Lung microvascular endothelial cell (primary cell): ENCODE measurements around the gene XRCC6. TPM values are rescaled to one million over a fixed set of nuclear protein-coding genes. Genes with fewer than 3 reads are reported as not detected.
A peak's percentile ranks its signal among the peaks of the same experiment; 100 is the strongest.
"Not testable (repeated sequence)": the region's sequence is repeated elsewhere in the genome, so short reads cannot be mapped to it uniquely, and the experiment has no call there.

Experiments used
- DNase-seq, 2 donors: peaks; one replicate each; pipeline versions ENCODE4 v3.0.0 to v3.0.0-alpha.2; 2010; ENCODE audit warnings: low read depth in 2 of 2
- total RNA-seq: library from RNA; depleted of rRNA; stranded (reverse); fragments of >200 nt; gene quantifications from 2 replicates; pipeline ENCODE4 v1.2.1, GENCODE V29; 2014

Gene XRCC6
- total RNA-seq, 1 donor from 2014 or later = 215 TPM

DNA sequence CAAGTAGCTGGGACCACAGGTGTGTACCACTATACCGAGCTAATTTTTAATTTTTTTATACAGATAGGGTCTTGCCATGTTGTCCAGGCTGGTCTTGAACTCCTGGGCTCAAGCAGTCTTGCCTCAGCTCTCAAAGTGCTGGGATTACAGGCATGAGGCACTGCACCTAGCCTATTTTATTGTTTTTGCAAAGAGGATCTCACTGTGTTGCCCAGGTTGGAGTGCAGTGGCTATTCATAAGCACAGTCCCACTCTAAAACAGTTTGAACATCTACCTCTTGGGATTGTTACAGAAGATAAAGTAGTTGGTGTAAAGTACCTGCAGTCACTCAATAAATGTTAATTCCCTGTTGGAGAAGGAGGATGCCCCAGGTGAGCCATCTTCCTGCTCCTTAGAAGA, 29.1 kb downstream of the XRCC6 start:
- DNase-seq = no peak

DNA sequence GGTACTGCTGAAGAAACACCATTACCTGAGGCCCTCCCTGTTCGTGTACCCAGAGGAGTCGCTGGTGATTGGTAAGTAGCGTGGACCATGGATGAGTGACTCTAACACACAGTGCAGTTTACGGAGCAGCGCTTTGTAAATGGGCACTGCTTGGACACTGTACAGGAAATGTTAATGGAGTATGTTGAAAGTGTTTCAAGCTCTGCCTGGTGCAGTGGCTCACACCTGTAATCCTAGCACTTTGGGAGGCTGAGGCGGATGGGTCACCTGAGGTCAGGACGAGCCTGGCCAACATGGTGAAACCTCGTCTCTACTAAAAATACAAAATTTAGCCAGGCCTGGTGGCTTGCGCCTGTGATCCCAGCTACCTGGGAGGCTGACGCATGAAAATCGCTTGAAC, 29.7 kb downstream of the XRCC6 start:
- DNase-seq = no peak

DNA sequence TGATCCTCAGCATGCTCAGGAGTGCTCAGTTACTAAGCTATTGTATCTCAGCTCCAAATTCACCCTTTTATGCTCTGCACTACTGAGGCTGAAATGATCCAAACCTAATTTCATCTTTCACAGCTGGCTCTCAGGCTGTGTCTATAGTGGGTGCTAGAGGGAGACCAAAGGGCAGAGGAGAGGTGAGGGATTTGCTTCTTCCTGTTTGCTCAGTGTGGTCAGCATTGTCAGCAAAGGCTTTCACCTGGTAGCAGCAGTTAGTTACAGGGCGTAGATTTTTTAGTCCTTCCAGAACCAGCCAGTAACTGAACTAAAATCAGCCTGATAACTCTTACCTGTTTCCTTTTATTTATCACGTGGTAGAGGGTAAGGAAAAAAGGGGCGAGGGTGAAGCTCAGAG, 33.2 kb downstream of the XRCC6 start:
- DNase-seq = no peak

DNA sequence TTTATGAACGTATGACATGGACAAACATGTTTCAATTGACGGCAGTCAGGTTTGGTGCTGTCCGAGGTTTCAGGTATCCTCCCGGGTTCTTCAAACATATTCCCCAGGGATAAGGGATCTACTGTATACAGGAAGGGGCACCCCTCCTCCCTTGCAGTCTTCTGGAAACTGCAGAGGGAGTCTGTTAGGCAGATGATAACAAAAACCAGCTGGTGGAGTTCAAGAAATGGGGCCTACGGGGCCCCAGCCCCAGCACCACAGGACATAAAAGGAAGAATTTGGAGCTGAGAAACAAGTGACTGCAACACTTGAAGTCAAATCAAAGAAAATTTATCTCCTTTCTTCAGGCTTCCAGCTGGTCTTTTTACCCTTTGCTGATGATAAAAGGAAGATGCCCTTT, 35.5 kb downstream of the XRCC6 start:
- no peak for DNase-seq

DNA sequence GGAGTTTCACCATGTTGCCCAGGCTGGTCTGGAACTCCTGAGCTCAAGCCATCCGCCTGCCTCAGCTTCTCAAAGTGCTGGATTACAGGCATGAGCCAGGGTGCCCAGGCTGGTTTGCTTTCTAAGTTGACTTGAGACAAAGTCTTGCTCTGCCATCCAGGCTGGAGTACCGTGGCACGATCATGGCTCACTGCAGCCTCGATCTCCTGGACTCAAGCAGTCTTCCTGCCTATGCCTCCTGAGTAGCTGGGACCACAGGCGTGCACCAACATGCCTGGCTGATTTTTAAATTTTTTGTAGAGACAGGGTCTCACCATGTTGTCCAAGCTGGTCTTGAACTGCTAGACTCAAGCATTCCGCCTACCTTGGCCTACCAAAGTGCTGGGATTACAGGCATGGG, 36.6 kb downstream of the XRCC6 start:
- no peak for DNase-seq

DNA sequence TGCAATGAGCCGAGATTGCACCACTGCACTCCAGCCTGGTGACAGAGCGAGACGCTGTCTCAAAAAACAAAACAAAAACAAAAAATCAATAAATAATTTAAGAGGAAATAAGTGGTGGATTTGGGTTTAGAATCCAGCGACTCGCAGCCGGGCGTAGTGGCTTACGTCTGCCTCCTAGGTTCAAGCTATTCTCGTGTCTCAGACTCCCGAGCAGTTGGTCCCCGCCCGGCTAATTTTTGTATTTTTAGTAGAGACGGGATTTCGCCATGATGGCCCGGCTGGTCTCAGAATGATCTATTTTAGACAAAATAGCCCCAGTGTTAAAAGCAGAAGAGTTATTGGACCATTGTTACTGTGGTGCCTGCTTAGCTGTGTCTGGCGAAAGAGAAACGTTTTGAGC, 37.8 kb downstream of the XRCC6 start:
- DNase-seq = no peak

DNA sequence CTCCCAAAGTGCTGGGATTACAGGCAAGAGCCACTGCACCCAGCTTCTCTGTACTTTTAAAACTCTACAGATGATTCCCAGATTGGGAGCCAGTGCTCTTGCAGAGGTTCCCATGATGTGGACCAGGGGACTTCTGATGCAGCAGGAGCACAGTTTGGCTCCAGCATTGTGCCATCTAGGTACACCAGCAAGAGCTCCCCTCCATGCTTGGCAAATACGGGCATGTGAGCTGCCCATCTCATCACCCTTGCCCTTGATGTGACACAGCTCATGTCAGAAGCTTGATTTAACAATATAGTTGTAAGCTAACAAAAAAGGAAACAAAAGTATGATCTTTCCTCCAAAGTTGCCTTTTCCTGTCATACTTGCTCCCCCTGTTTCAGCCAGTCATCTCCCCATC, 38.8 kb downstream of the XRCC6 start:
- no peak for DNase-seq

DNA sequence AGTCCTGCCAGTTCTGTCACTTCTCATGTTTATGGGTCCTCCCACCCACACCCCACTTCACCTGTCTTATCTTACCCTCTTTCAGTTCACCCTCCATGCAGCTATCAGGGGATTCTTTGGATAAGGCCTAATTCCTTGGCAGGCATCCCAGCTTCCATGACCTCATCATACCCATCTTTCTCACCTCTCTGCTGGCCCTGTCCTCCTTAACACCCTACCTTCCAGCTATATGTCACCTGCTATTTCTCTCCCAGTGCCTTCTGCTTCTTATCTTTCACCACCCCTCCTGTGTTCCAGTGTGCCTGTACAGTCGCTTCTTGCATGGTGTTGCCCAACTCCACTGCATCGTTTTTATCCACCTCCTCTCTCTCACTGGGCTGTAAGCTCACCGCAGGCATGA, 39.3 kb downstream of the XRCC6 start:
- DNase-seq = no peak

DNA sequence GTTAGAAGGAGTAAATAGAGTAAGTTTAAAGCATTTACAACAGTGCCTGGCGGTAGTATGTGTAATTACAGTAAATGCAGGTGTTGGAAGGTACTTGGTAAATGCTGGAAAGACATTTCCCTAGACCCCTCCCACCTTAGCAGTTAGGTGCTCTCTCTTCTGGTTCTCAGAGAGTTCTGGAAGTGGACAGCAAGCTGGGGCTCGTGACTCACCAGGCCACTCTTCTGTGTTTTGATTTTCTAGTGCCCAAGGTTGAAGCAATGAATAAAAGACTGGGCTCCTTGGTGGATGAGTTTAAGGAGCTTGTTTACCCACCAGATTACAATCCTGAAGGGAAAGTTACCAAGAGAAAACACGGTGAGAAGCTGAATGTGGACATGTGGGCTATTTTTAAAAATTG, 40.0 kb downstream of the XRCC6 start:
- DNase-seq = no peak

DNA sequence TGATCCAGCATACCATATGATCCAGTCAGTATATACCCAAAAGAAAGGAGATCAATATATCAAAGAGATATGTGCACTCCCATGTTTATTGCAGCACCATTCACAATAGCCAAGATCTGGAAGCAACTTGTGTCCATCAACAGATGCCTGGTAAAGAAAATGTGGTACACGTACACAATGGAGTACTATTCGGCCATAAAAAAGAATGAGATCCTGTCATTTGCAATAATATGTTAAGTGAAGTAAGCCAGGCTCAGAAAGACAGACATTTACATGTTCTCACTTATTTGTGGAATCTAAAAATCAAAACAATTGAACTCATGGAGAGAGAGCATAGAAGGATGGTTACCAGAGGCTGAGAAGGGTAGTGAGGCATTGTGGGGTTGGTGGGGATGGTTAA, 40.6 kb downstream of the XRCC6 start:
- DNase-seq = no peak

DNA sequence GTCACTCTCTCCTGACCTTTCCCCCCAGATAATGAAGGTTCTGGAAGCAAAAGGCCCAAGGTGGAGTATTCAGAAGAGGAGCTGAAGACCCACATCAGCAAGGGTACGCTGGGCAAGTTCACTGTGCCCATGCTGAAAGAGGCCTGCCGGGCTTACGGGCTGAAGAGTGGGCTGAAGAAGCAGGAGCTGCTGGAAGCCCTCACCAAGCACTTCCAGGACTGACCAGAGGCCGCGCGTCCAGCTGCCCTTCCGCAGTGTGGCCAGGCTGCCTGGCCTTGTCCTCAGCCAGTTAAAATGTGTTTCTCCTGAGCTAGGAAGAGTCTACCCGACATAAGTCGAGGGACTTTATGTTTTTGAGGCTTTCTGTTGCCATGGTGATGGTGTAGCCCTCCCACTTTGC, 42.5 kb downstream of the XRCC6 start:
- not testable (repeated sequence) for DNase-seq

DNA sequence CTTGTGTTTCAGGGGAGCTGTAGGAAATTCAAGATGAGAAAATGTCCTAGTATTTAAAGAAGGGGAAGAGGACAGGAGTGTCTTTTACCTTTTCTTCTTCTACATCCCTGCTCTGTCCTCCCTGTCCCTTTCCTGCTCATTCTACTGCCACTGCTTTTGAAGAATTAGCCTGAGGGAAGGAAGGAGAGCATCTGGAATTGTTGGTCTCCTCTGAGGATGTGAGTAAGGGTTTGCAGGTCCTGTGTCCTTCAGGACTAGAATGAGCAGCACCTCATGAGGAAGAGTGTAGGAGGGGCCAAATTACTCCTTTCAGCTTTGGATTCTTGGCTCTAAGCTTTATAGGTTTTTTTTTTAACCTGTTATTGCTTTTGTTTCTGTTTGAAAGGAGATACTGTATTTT, 43.4 kb downstream of the XRCC6 start:
- no peak for DNase-seq

DNA sequence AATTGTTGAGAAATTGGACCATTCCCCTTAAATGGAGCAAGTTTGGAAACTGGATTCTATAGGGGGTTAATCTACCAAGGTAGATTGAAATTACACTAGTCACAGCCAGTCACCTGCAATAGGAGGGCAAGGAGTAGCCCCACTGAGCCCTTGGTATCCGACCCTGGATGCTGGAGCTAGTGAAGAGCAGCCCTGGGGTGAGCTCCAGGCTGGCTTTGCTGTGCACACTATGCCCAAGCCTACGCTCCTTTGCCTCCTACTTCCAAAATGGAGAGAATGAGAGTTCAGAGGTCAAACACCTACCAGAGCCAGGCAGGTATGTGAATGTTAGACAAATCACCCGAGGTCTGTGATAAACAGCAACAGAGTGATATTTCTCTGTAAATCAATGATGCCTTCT, 43.9 kb downstream of the XRCC6 start:
- DNase-seq = no peak

DNA sequence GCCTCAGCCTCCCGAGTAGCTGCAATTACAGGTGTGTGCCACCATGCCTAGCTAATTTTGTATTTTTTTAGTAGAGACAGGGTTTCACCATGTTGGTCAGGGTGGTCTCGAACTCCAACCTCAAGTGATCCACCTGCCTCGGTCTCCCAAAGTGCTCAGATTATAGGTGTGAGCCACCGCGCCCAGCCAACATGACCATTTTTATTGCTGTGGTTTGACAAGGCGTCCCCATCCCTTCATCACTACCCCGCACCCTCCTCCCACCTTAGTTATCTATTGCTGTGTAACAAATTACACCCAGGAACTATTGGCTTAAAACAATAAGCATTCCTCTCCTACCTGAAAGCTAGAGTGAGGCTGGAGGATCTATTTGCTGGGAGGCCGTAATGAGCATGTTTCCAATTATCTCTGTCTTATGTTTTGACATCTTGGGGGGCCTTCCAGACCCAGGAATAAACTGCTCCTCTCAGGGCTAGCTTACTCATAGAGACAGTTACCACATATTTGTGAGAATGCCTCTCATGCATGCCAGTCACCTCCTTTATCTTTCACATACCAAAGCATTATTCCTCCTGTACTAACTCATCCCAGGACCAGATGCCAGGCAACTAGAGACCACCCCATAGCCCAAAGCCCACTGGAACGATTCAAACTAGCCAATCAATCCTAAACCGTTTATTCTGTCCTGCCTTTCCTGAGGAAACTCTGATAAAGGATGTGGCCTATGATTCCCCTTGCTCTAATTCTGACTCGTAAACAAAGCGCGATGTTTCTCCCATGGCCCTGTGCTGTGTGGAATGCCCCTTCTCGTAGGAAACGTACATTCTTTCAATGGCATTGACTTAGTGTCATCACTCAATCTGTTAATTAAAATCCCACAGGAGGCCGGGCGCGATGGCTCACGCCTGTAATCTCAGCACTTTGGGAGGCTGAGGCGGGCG, 48.1 kb downstream of the XRCC6 start:
- peak; percentile 84 to 87 for DNase-seq

DNA sequence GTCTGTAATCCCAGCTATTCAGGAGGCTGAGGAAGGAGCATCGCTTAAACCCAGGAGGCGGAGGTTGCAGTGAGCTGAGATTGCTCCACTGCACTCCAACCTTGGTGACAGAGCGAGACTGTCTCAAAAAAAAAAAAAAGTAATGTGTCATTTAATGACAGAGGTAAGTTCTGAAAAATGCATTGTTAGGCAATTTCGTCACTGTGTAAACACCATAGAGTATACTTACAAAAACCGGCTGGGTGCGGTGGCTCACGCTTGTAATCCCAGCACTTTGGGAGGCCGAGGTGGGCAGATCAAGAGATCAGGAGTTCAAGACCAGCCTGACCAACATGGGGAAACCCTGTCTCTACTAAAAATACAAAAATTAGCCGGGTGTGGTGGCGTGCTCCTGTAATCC, 51.0 kb downstream of the XRCC6 start:
- not testable (repeated sequence) for DNase-seq

DNA sequence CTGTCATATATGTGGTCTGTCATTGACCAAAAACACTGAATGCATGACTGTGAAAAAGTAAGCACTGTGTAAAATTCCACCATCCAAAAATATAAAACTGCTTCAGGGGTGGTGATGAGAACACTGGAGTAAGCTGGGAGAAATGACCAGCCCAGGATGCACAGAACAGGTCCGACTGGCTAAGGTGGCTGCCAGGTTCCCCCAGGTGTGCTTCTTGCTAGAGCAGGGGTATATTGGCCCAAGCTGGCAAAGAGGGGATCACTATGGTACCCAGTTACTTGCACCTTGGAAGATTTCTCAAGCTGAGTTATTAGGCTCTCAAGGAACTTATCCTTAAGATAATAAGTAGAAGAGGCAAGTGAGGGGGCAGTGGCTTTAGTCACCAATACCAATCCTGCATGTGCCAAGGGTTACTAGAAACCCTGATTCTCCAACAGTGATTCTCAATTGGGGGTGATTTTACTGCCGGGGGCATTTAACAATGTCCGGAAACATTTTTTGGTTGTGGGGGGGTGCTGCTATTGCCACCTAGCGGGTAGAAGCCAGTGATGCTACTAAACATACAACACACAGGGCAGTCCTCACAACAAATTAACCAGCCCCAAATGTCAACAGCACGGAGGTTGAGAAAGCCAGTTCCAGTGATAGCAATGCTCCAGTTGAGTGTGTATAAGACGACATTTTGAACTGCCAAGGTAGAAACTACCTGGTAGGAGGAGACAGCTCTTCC, 51.9 kb downstream of the XRCC6 start:
- peak in 1 of 2 donors; percentile 56 for DNase-seq

DNA sequence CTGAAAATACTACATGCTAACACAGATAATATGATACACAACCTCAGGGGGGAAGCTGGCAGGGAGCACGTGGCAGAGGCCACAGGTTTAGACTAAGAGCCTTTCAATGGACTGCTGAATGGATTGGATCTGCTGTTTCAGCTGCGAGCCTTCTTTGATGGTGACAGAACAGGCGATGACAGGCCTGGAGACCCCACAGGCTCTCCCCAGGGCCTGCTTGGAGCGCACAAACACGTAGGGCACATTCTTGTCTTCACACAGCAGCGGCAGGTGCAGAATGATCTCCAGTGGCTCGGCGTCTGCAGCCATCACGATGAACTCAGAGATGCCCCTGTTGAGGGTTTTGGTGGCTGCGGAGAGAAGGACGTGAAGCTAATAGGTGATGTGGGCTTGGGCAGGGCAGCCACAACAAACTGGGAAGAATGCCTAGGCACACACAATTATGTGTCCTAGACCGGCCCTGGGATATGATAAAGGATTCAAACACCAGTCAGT, 53.8 kb downstream of the XRCC6 start:
- DNase-seq = no peak

DNA sequence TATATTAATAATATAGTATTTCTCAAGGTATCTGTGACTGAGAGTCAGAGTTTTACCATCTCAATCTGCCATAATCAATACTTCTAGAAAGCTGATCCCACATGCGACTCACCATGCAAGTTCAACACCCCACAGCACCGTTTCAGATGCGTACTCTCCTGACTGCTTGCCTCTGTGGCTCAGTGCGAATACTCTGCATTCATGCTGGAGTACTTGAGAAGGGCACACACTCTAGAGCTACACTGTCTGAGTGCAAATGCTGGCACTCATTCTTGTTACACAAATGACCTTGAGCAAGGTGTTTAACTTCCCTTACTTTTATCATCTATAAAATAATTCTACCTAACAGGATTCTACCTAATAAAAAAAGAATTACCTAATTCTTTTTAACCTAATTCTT, 55.0 kb downstream of the XRCC6 start:
- no peak for DNase-seq

DNA sequence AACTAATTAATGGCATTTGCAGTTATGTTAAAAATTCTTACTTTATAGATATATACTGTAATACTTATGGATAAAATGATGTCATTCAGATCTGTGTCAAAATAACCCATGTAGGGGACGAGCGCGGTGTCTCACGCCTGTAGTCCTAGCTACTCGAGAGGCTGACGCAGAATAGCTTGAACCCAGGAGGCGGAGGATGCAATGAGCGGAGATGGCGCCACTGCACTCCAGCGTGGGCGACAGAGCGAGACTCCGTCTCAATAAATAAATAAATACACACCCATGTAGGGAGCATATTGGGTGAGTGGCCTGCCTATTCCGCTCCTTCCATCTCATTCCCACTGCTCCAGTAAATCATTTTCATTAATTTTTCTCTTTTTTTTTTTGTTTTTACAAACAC, 60.5 kb downstream of the XRCC6 start:
- peak in 1 of 2 donors; percentile 11 for DNase-seq

DNA sequence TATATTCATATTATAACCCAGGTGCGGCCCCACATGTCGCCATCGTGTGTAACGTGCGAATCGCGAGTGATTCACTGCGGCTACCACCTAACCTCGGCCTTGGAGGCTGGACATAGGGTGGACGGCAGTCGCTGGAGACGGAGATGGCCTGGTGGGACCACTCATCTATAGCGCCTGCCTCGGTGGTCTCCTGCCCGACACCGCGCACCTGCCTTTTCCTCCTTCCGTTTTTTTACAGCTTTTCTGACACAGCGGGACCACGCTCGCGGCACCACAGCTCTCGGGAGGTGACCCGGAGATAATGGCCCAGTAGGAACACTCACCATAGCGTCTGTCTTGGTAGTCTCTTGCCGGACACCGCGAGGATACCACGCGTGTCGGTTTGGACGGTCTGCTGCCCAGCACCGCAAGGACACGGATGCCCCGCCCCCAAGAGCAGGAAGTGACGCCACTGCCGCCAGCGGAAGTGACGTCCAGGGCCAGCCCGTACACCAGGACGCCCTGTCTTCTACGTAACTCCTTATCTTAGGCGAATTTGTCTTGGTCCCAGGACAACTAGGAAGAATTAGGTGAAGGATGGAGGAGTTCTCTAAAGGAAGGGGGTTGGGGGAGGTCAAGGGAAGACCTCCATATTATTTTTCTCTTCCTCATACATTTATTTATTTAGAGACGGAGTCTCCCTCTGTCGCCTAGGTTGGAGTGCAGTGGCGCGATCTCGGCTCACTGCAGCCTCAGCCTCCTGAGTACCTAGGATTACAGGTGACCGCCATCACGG, 61.1 kb downstream of the XRCC6 start:
- peak; percentile 91 to 93 for DNase-seq

DNA sequence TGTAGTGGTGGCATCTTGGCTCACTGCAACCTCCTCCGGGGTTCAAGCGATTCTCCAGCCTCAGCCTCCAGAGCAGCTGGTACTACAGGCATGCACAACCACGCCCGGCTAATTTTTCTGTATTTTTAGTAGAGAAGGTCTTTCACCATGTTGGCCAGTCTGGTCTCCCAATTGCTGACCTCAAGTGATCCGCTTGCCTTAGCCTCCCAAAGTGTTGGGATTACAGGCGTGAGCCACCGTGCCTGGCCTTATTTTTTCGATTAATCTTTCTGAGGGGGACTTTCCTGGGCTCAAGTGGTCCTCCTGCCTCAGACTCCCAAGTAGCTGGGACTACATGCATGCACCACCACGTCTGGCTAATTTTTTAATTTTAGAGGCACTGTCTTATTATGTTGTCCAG, 62.0 kb downstream of the XRCC6 start:
- DNase-seq = no peak

DNA sequence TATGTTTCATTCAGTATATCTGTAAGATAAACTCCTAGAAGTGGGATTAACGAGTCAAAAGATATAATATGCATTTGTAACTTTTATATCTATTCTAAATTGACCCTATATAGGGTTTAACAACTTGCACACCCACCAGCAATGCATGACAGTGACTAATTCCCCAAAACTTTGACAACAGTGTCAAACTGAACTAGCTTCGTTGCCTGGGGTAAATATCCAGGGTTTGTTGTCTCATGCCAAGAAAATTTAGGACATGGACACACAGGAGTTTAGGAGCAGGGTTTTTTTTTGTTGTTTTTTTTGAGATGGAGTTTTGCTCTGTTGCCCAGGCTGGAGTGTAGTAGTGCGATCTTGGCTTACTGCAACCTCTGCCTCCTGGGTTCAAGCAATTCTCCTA, 62.5 kb downstream of the XRCC6 start:
- DNase-seq = no peak
